Lower lobe of right lung (tissue), 2 donors: ENCODE measurements around the gene CDKL1. TPM values are rescaled to one million over a fixed set of nuclear protein-coding genes. Genes with fewer than 3 reads are reported as not detected.
A peak's percentile ranks its signal among the peaks of the same experiment; 100 is the strongest.

Experiments
- ATAC-seq, 2 donors: fragments of 200-7000 bp; cut with Tn5 transposase; one replicate each; pipeline ENCODE4 v1.9.1; 2020 to 2022; ENCODE audit warnings: mild to moderate bottlenecking in 2 of 2, moderate library complexity in 2 of 2
- DNase-seq: peaks from one replicate; pipeline ENCODE4 v3.0.0-alpha.2; 2020
- H3K27ac ChIP-seq: fragments of 200-600 bp; one replicate; pipeline ENCODE4 v1.8.0; 2022
- H3K27me3 ChIP-seq: fragments of 200-600 bp; one replicate; pipeline ENCODE4 v1.8.0; 2022; ENCODE audit warnings: low read depth
- H3K36me3 ChIP-seq: fragments of 200-600 bp; one replicate; pipeline ENCODE4 v1.8.0; 2022; ENCODE audit warnings: mild to moderate bottlenecking
- H3K4me1 ChIP-seq: fragments of 200-600 bp; one replicate; pipeline ENCODE4 v1.8.0; 2022
- H3K4me3 ChIP-seq: fragments of 200-600 bp; one replicate; pipeline ENCODE4 v1.8.0; 2022; ENCODE audit warnings: mild to moderate bottlenecking
- H3K9me3 ChIP-seq: fragments of 200-600 bp; one replicate; pipeline ENCODE4 v1.8.0; 2022
- CTCF ChIP-seq: fragments of 200-600 bp; IDR thresholded peaks from one replicate; pipeline ENCODE4 v1.8.0; 2022; ENCODE audit warnings: antibody characterized with exemption, mild to moderate bottlenecking
- intact Hi-C: fragments of 100-400 bp; cut with DNase I; formaldehyde crosslinking; loops from one replicate; pipeline ENCODE4 v1.11.0; 2022
- long read RNA-seq: library from polyadenylated mRNA; unstranded; transcript quantifications from one replicate; pipeline ENCODE4 v2.0.0, GENCODE V29; 2021
- total RNA-seq: library from RNA; stranded (reverse); fragmentation: NEBNext Ultra II Directional; extraction: Animal tissue kit (Norgen Biotek cat#: 25700); gene quantifications from one replicate; pipeline ENCODE4 v1.2.1, GENCODE V29; 2021
- donor health status: DM: no; HTN: yes; CAD: no; lungs with severe emphysema.

Gene CDKL1
- 25.3 TPM for total RNA-seq
- long read RNA-seq, partial matches to known transcripts, result 0 of 9 reads
- long read RNA-seq, other reads (novel, unspliced or antisense), result 9 of 9 reads

DNA sequence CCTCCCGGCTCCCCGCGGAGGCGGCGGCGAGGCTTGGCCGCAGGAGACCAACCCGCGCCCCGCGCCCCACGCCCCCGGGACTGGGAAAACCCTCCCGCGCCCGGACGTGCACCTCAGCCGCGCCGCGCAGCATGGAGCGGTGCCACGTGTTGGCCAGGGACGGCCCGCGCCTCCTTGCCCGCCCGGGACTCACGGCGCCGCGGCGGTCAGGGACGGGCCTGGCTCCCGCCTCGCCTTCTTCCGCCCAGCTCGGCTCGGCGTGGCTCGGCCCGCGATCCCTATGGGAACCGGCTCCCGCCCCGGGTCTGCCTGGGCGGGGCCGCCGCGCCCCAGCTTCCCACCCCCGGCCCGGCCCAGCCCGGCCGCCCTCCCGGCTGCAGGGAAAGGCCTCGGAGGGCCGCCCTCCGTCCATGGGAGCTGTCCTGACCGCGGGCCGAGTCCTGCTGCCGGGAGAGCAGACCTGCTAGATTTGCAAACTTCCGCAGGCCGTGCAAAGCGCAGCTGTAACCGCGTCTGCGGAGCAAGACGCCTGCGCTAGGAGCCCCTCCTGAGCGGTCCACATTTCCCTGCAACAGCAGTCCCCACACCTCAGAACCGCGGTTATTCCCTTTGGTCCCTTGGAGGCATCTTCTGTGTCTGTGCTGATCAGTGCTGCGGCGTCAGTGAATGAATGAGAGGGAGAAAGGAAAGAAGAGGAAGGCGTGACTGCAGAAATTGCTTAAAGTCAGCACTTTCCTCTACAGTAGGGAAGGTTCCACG, at the start of gene CDKL1:
TSS of gene CDKL1 (minus strand) at position 251 of the 759 bp plus-strand sequence. CDS start 1,013 bp downstream, outside the sequence.
- intact Hi-C loops, result no loop called here
- peak; percentile 94 to 95 for ATAC-seq
- no peak for TF ChIP-seq CTCF
- Histone ChIP-seq H3K27ac (peak within 1 kb of the TSS; percentile 93), H3K27me3 (no peaks in the 10 kb centered on the region), H3K4me3 (peak within 1 kb of the TSS; percentile 86), H3K9me3 (no peaks in the 10 kb centered on the region), H3K36me3 (no peaks in the 10 kb centered on the region), H3K4me1 (peaks cover 32% of the 10 kb centered on the region)
- peak; percentile 80 for DNase-seq

DNA sequence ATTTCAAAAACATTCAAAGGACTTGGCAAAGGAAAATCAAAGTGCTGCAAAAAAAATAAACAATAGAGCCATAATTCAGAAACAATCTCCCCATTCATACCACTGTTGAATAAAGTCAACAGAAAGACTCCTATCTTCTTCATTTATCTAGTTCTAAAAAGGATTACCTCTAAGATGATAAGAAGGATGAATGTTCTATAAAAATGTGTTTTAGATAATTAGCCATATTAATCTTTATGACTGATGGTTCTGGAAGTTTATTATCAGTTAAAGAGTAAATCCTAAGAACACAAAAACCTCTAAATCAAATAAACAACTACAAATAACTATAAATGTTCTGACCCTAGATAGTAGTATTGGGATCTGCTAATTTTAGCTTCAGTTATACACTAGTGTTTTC, 37.8 kb upstream of the CDKL1 start:
- no peaks in the 10 kb centered on the region for H3K27me3 ChIP-seq
- H3K4me1 ChIP-seq, result no peaks in the 10 kb centered on the region
- H3K36me3 ChIP-seq, result peaks cover 58% of the 10 kb centered on the region
- DNase-seq, result no peak
- H3K9me3 ChIP-seq, result no peaks in the 10 kb centered on the region
- H3K4me3 ChIP-seq, result no peak overlapping the region
- intact Hi-C loops, result no loop called here
- no peak for ATAC-seq
- TF ChIP-seq CTCF, result no peak
- no peak overlapping the region for H3K27ac ChIP-seq

- no peak overlapping the region for H3K27ac ChIP-seq
- no peak for TF ChIP-seq CTCF
- intact Hi-C loops, result no loop called here
- no peaks in the 10 kb centered on the region for H3K27me3 ChIP-seq
- H3K4me1 ChIP-seq, result no peaks in the 10 kb centered on the region
- H3K9me3 ChIP-seq, result no peaks in the 10 kb centered on the region
- H3K36me3 ChIP-seq, result peaks cover 62% of the 10 kb centered on the region
- DNase-seq (no peak), ATAC-seq (no peak)
- no peak overlapping the region for H3K4me3 ChIP-seq
Observed at GRCh38 chr14:50432131-50432530, 35.5 kb upstream of the CDKL1 start.

DNA sequence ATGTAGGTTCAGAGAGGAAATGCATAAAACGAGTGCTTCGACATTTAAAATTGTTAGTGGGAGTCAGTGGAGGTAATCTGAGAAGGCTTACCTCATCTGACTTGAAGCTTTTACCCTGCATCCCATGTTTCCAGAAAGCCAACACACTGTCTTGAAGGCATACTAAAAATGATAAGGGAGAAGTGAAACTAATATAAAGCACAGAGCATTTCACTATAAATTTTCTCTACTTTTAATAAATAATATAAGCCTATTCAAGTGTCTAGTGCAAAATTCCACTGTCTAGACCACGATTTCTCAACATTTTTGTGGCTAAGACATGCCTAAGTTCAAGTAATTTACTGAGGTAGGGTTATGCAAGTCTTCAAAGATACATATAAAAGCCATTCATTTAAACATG, 29.1 kb upstream of the CDKL1 start:
- no peaks in the 10 kb centered on the region for H3K9me3 ChIP-seq
- intact Hi-C loops, result no loop called here
- peaks cover 61% of the 10 kb centered on the region for H3K36me3 ChIP-seq
- no peaks in the 10 kb centered on the region for H3K27me3 ChIP-seq
- DNase-seq (no peak), ATAC-seq (no peak)
- no peaks in the 10 kb centered on the region for H3K4me1 ChIP-seq
- H3K27ac ChIP-seq, result no peak overlapping the region
- TF ChIP-seq CTCF, result no peak
- no peak overlapping the region for H3K4me3 ChIP-seq

- H3K27ac ChIP-seq, result no peak overlapping the region
- intact Hi-C loops, result no loop called here
- H3K9me3 ChIP-seq, result no peaks in the 10 kb centered on the region
- no peaks in the 10 kb centered on the region for H3K4me1 ChIP-seq
- no peaks in the 10 kb centered on the region for H3K27me3 ChIP-seq
- no peak overlapping the region for H3K4me3 ChIP-seq
- DNase-seq, result no peak
- H3K36me3 ChIP-seq, result peaks cover 66% of the 10 kb centered on the region
- TF ChIP-seq CTCF, result no peak
- ATAC-seq, result peak in 1 of 2 donors; percentile 56
Observed at GRCh38 chr14:50425105-50425504, 28.4 kb upstream of the CDKL1 start.
